GM12878 (cell line): ENCODE results near the gene FAM118A. TPM values are rescaled to one million over a fixed set of nuclear protein-coding genes. Genes with fewer than 3 reads are reported as not detected.

ENCODE experiments used
- ATAC-seq: fragments of 200-7000 bp; cut with Tn5 transposase; 3 replicates; pipeline ENCODE4 v1.9.1; 2020; ENCODE audit warnings: mild to moderate bottlenecking, moderate library complexity
- BruUV-seq: library from RNA; stranded (reverse); fragments of 400-500 nt; replicated peaks from 2 replicates; lab custom pipeline; 2021; lab: Mats Ljungman, UMichigan
- CTCF ChIA-PET: fragments of 300-600 bp; sonication (Branson Sonifier 250); formaldehyde crosslinking; extraction: SDS; loops from one replicate; lab custom pipeline; 2021; ENCODE audit warnings: inconsistent platforms; lab: Yijun Ruan, JAX
- POLR2A ChIA-PET: fragments of 350-600 bp; formaldehyde crosslinking; extraction: SDS; loops from one replicate; lab custom pipeline; 2021; ENCODE audit warnings: inconsistent platforms; lab: Charles Lee
- RAD21 ChIA-PET: fragments of 300-600 bp; sonication (Branson Sonifier 250); formaldehyde crosslinking; loops from one replicate; lab custom pipeline; 2023; ENCODE audit warnings: antibody characterized with exemption; ENCODE audit not compliant: unreplicated experiment; lab: Charles Lee
- SMC1A ChIA-PET: fragments of 300-600 bp; sonication (Branson Sonifier 250); formaldehyde crosslinking; loops from one replicate; lab custom pipeline; 2023; ENCODE audit not compliant: unreplicated experiment, uncharacterized antibody; lab: Charles Lee
- DNase-seq: peaks from one replicate; pipeline ENCODE4 v3.0.0-alpha.2; 2011; ENCODE audit warnings: low read depth, low spot score
- FAIRE-seq: peaks from 3 replicates; lab custom pipeline; 2011; peaks lifted over from hg19 to GRCh38; lab: Jason Lieb, UNC
- H2AFZ ChIP-seq: 2 replicates; pipeline ENCODE4 v1.6.0; 2011; ENCODE audit warnings: low read depth, low read length, control low read depth; ENCODE audit not compliant: control insufficient read depth
- H3K27ac ChIP-seq: 2 replicates; pipeline ENCODE4 v1.5.1; 2011; ENCODE audit warnings: control low read depth; ENCODE audit not compliant: control insufficient read depth, insufficient read depth
- H3K27me3 ChIP-seq, 2 experiments: replicated peaks in 1 of 2; 2 replicates each; pipeline versions ENCODE4 v1.6.0 to v1.6.1; 2011; ENCODE audit warnings: low read length in 1 of 2; ENCODE audit not compliant: control insufficient read depth in 2 of 2, insufficient read depth in 2 of 2
- H3K36me3 ChIP-seq, 2 experiments: 2 replicates each; pipeline ENCODE4 v1.5.1; 2011; ENCODE audit warnings: low read length in 1 of 2; ENCODE audit not compliant: control insufficient read depth in 2 of 2, insufficient read depth in 2 of 2
- H3K4me1 ChIP-seq: 2 replicates; pipeline ENCODE4 v1.6.1; 2011; ENCODE audit warnings: mild to moderate bottlenecking, low read length, moderate library complexity, mixed read lengths; ENCODE audit not compliant: control insufficient read depth, insufficient read depth
- H3K4me2 ChIP-seq: 2 replicates; pipeline ENCODE4 v1.6.0; 2011; ENCODE audit warnings: control low read depth; ENCODE audit not compliant: control insufficient read depth, insufficient read depth
- H3K4me3 ChIP-seq: fragments of 200-600 bp; sonication (generic); 2 replicates; pipeline ENCODE4 v1.5.1; 2016
- H3K79me2 ChIP-seq: 2 replicates; pipeline ENCODE4 v1.6.0; 2011; ENCODE audit warnings: low read length; ENCODE audit not compliant: control insufficient read depth, insufficient read depth
- H3K9ac ChIP-seq: 2 replicates; pipeline ENCODE4 v1.8.0; 2011; ENCODE audit warnings: low read length, control low read depth, mixed read lengths; ENCODE audit not compliant: control insufficient read depth, insufficient read depth
- H3K9me3 ChIP-seq: replicated peaks from 3 replicates; pipeline ENCODE4 v1.5.1; 2011; ENCODE audit warnings: mild to moderate bottlenecking, low read length; ENCODE audit not compliant: control insufficient read depth, insufficient read depth
- H4K20me1 ChIP-seq: 2 replicates; pipeline ENCODE4 v1.6.0; 2011; ENCODE audit not compliant: control insufficient read depth, insufficient read depth
- BACH1 ChIP-seq: fragments of 450-650 bp; IDR thresholded peaks from 2 replicates; pipeline ENCODE4 v1.6.1; 2017; ENCODE audit warnings: mild to moderate bottlenecking, borderline replicate concordance
- CHD2 ChIP-seq: IDR thresholded peaks from 2 replicates; pipeline ENCODE4 v1.6.1; 2011; ENCODE audit warnings: low read depth, low read length, improper control_type of control experiment, borderline replicate concordance
- NKRF ChIP-seq: fragments of 450-650 bp; conservative IDR thresholded peaks from 2 replicates; pipeline ENCODE4 v1.6.1; 2017; ENCODE audit warnings: mild to moderate bottlenecking, moderate library complexity
- NR2C1 ChIP-seq: fragments of 450-650 bp; IDR thresholded peaks from 2 replicates; pipeline ENCODE4 v1.6.1; 2017; ENCODE audit warnings: antibody characterized with exemption, mild to moderate bottlenecking, moderate library complexity
- RCOR1 ChIP-seq: conservative IDR thresholded peaks from 2 replicates; pipeline ENCODE4 v1.6.1; 2012; ENCODE audit warnings: low read depth, low read length, improper control_type of control experiment
- ZNF207 ChIP-seq: fragments of 450-650 bp; IDR thresholded peaks from 2 replicates; pipeline ENCODE4 v1.6.1; 2014; ENCODE audit warnings: antibody characterized with exemption, mild to moderate bottlenecking, borderline replicate concordance
- WGBS: methylation state at CpG from one replicate; pipeline ENCODE4 v1.1.6; 2016; ENCODE audit warnings: low lambda C conversion rate; ENCODE audit not compliant: insufficient replicate concordance, insufficient coverage; ENCODE audit errors: missing lambda C conversion rate; 5-methylcytosine and 5-hydroxymethylcytosine counted together
- in situ Hi-C: fragments of 300-500 bp; cut with MboI; formaldehyde crosslinking; loops from 9 replicates; pipeline ENCODE4 v1.14.3; 2018; ENCODE audit warnings: mixed read lengths
- intact Hi-C: fragments of 100-400 bp; cut with micrococcal nuclease; formaldehyde crosslinking; loops from one replicate; pipeline ENCODE4 v1.14.2; 2022; ENCODE audit not compliant: unreplicated experiment
- polyA plus RNA-seq, 11 experiments: library from polyadenylated mRNA; depleted of rRNA in 4 of 11; unstranded in 6 of 11; stranded (reverse) in 5 of 11; fragments of >200 nt; fragmentation: Nextera tagmentation in 4 of 11; fragmentation: Illumina TruSeq in 1 of 11; extraction: Ambion mirVana in 4 of 11; extraction: Trizol in 1 of 11; gene quantifications; 1 replicate in 1 of 11; 2 replicates in 10 of 11; pipeline versions ENCODE4 v1.2.1 to v1.2.3, GENCODE V29; 2011 to 2016; ENCODE audit warnings: inconsistent platforms in 2 of 11, missing spikeins in 2 of 11, low read depth in 1 of 11
- total RNA-seq, 4 experiments: library from RNA; depleted of rRNA in 3 of 4; stranded (reverse); fragments of >200 nt in 3 of 4; fragmentation: Illumina TruSeq in 1 of 4; extraction: Trizol in 1 of 4; gene quantifications; 2 replicates each; pipeline versions ENCODE4 v1.2.1 to v1.2.3, GENCODE V29; 2013 to 2021

FAM118A gene
- total and polyA plus RNA-seq, 10 of the 15 experiments (the other 5 are each of a cell fraction or from before 2014, with no cell fraction given): 17.4 to 332 (median 56.6) TPM

GRCh38 chr22:45343143-45343542 is 33.4 kb downstream of the FAM118A start:
- H3K36me3 ChIP-seq: peaks cover 2 to 9% of the 10 kb centered on the region in 2 experiments; a peak in 3 of 4 replicates
- no peak overlapping the region for H3K27ac ChIP-seq
- DNase-seq: no peak
- H3K79me2 ChIP-seq: no peaks in the 10 kb centered on the region
- intact Hi-C loops: no loop called here
- POLR2A ChIA-PET: no interaction called here
- 95% methylated on average over 8 of the region's 8 CpGs for WGBS
- SMC1A ChIA-PET: no interaction called here
- H3K27me3 ChIP-seq: no peaks in the 10 kb centered on the region
- RAD21 ChIA-PET: no interaction called here
- no peak for TF ChIP-seq RCOR1
- TF ChIP-seq, all 136 proteins: peak for 0
- ATAC-seq (no peak), FAIRE-seq (no peak)
- no peak overlapping the region for H3K4me2 ChIP-seq
- CTCF ChIA-PET: interaction anchor here (0.6 to 0.7 kb wide), 2 partner anchors 12 to 563 kb away, joined by 3 read pairs; no protein-coding TSS in a partner anchor
- no peak overlapping the region for H2AFZ ChIP-seq
- BruUV-seq: no TSS peak
- no peak overlapping the region for H3K4me3 ChIP-seq
- in situ Hi-C loops: no loop called here
- no peaks in the 10 kb centered on the region for H4K20me1 ChIP-seq
- no peak overlapping the region for H3K9ac ChIP-seq
- H3K9me3 ChIP-seq: no peaks in the 10 kb centered on the region
- no peaks in the 10 kb centered on the region for H3K4me1 ChIP-seq

GRCh38 chr22:45344334-45344733 is 34.6 kb downstream of the FAM118A start:
- no TSS peak for BruUV-seq
- H3K9me3 ChIP-seq: no peaks in the 10 kb centered on the region
- ChIA-PET SMC1A (no interaction called here), POLR2A (no interaction called here), CTCF (no interaction called here)
- no peak overlapping the region for H3K27ac ChIP-seq
- no peak overlapping the region for H3K4me3 ChIP-seq
- DNase-seq: no peak
- H3K27me3 ChIP-seq: no peaks in the 10 kb centered on the region
- TF ChIP-seq CHD2 (no peak), NKRF (no peak), BACH1 (no peak), ZNF207 (no peak), NR2C1 (no peak)
- TF ChIP-seq, all 136 proteins: peak for 0
- peaks cover 2 to 7% of the 10 kb centered on the region in 2 experiments; a peak in 3 of 4 replicates for H3K36me3 ChIP-seq
- no peaks in the 10 kb centered on the region for H4K20me1 ChIP-seq
- RAD21 ChIA-PET: no interaction called here
- ATAC-seq (no peak), FAIRE-seq (no peak)
- H3K9ac ChIP-seq: no peak overlapping the region
- no peak overlapping the region for H3K4me2 ChIP-seq
- H3K79me2 ChIP-seq: no peaks in the 10 kb centered on the region
- no peak overlapping the region for H2AFZ ChIP-seq
- 71% methylated on average over 5 of the region's 5 CpGs for WGBS
- no peaks in the 10 kb centered on the region for H3K4me1 ChIP-seq
- in situ Hi-C loops: no loop called here
- intact Hi-C loops: no loop called here
